Thyroid gland (tissue), 4 donors: ENCODE results near the gene ATXN7.

Source experiments
- CTCF ChIP-seq, 6 experiments: fragments of 200-600 bp in 3 of 6; fragments of 450-650 bp in 3 of 6; sonication (generic) in 3 of 6; IDR thresholded peaks; one replicate each; pipeline ENCODE4 v1.5.1; 2016 to 2019; ENCODE audit warnings: antibody characterized with exemption in 6 of 6, mild to moderate bottlenecking in 2 of 6, inconsistent platforms in 1 of 6, moderate library complexity in 1 of 6
- POLR2A ChIP-seq, 2 donors: fragments of 450-650 bp; IDR thresholded peaks; one replicate each; pipeline ENCODE4 v1.6.1; 2017; ENCODE audit warnings: antibody characterized with exemption in 2 of 2, mild to moderate bottlenecking in 2 of 2, moderate library complexity in 1 of 2

GRCh38 chr3:63980830-63981498 is 117.3 kb downstream of the ATXN7 start:
- TF ChIP-seq CTCF (IDR thresholded peaks at IDR 0.05) (no peak), POLR2A (IDR thresholded peaks at IDR 0.05) (no peak)
